NCI-H1048 (cell line): ENCODE results near the gene PKMYT1.

Source experiments
- DNase-seq: peaks from one replicate; lab custom pipeline; 2025; lab: John Stamatoyannopoulos, UW

Gene PKMYT1

DNA sequence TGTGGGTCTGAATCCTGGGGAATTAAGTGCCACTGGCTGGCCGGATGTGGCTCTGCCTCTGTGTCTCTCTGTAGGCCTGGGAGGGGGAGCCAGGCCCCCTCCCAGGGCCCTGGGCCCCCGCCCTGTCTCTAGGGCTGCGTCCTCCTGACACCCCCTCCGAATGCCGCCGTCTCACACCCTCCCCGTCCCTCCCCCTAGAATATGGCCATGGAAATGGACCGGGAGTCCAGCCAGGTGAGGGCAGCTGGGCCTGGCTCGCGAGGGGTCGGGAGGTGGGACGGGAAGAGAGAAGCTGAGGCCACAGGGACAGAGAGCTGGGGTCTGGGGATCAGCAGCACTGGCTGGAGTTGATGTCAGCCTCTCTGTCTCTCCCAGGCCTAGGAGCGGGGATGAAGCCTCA, 16.1 kb upstream of the PKMYT1 start:
- no peak for DNase-seq

DNA sequence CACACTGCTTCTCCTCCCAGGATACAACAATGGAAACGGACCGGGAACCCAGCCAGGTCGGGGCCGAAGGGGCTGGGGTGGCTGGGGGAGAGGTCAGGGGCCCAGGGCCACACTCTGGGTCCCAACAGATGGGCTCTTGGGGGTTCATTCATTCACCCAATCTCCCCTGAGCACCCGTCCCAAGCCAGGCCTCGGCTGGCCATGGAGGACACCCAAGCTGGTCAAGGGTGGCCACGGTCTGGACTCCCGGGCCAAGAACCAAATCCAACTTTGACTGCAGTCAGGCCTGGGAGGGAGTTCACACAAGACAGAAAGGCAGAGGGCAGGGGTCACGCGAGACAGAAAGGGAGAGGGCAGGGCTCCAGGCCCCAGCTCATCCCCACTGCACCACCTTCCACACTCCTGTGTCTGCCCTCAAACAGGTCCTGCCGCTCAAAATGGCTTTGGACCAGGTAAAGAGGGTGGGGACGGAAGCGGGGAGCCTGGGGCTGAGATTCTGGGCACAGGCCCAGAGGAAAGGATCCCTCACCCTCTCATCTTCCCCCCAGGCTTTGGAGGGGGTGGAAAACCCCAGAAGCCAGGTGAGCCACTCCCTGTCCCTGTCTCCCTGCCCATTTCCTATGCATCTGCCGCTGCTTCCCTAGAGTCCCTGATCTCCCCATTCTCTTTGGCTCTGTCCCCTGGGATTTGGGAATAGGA, 12.3 kb upstream of the PKMYT1 start:
- DNase-seq: no peak

DNA sequence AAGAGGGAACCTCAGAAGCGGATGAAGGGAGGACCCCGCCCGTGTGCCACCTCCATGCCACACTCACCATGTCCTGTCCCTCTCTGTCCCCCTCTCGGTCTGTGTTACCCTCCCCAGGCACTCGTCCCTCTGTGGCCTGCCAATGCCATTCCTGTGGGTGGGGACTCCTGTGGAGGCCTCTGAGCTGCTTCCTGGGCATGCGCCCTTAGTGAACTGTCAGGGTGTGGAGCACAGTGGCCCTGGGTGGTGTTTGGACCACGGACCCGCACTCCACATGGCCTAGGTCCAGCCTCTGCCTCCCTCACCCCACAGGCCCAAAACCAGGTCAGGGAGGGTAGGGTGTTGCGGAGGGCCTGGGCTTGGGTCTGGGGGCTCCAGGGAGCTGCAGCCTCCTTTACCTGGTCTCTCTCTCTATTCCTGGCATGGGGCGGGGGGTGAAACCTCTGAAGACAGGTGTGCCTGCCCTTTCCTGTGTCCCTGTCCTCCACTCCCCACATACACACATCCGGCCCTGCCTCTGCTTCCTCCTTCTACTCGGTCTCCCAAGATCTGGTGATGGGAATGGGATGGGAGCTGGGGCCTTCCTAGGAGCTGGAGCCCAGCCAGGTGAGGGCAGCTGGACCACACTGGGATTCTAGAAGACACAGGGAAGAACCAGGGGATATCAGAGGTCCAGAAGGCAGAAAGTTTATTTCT, 11.5 kb upstream of the PKMYT1 start:
- DNase-seq: no peak

DNA sequence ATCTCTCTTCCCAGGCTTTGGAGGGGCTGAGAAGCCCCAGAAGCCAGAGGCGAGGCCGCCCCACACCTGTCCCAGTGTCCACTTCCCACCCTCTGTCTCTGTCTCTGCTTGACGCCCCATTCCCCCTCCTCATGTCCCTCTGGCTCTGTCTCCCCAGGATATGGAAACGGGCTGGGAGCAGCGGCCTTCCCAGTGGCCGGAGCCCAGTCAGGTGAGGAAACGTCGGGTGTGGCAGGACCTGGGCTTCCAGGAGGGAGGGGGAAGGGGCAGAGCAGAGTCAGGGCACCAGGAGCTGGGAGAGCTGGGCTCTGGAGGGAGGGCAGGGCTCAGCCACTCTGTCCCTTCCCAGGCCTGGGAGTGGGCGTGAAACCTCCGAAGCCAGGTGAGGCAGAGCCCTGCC, 10.6 kb upstream of the PKMYT1 start:
- no peak for DNase-seq

DNA sequence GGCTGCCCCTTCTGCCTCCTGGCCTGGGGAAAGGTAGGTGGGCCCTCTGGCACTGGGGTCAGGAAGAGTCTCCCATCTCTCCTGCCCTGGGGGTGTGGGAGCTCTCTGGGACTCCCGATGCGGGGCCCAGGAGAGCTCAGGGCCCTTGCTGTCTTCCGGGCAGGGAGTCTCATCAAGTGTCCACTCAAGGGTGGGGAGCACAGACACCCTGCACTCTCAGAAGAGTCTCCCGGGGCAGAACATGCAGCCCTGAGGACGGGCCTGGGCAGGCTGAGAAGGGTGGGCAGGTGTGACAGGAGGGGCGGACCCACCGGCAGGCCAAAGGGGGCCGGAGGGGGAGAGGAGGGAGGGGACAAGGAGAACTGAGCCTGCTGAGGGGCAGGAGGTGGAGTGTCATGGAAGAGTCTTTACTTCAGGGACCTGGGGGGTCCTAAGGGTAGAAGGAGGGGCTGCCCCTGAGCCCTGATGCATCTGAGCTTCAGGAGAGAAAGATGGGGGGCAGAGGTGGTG, 8.4 kb upstream of the PKMYT1 start:
- DNase-seq: no peak

DNA sequence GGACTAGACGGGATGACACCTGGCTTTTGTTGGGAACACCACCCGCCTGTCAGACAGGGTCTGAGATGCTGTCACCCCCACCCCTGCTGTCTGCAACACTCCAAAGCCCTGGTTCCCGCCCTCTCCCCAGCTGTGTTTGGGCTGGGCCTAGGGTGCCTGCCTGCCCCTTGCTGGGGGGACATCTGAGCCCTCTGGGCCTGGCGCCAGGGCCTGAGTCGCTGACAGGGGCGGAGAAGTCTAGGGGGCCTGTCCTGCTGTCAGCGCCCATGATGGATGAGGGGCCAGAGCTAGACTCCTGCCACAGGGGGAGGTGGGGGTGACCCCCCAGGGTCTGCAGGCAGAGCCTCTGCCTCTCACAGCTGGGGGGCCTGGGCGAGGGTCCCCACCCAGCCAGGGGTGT, 7.6 kb upstream of the PKMYT1 start:
- DNase-seq: no peak

DNA sequence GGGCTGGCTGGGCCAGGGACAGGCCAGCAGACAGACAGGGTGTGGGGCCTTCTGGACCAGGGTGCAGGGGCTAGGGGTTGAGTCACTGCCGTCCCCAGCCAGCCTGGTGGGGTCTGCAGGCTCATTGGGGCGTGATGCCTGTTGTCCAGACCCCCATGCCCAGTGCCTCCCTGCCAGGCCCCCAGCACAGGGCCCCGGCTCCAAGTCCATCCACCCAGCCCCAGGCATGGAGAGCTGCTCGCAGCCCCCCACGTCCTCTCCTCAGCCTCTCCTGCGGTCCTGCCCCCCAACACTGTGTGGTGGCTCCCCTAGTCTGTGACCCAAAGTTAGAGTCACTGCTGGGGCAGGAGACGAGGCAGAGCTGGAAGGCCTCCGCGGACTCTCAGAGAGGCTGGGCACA, 7.0 kb upstream of the PKMYT1 start:
- DNase-seq: no peak

DNA sequence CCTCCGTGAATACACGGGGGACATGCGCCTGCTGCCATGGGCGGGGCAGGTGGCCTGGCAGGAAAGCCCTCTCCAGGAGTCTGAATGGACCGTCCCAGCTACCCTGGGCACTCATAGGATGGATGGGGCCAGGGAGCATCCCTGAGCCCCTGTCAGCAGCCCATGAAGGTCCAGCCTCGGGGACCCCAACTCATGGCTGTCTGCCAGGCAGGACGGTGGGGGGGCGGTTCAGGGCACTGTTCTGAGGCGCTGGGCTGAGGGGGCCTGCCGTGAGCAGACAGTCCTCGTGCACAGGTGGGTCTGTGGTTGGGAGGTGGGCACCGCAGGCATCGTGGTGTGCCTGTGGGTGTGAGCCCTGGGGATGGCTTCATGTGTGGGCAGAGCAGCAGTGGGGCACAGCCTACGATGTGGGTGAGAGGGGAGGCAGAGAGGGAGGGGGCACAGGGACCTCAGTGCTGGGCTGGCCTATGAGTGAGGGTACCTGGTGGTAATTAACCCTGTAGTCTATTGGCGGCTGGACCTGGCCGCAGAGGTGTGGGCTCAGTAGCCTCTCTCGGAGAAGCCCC, 6.5 kb upstream of the PKMYT1 start:
- DNase-seq: no peak

DNA sequence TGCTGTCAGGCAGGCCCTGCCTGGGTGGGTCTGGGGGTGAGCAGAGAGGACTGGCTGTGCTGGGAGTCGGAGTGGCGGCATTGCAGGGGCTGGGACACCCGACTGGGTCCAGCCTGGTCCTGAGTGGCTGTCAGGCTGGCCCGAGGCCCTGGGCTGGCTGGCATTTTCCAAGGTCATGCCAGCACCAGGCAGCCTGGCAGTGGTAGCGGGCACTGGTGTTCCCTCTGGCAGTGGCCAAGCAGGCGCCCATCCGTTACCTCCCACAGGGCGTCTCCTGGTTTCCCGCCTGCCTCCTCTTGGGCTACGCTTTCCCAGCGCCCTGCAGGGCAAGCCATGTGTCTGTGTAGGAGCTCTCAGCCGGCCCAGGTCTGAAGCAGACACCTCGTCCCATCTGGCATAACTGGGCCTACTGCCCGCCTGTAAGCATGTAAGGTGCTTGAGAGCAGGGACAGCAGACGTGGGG, 5.7 kb upstream of the PKMYT1 start:
- no peak for DNase-seq

DNA sequence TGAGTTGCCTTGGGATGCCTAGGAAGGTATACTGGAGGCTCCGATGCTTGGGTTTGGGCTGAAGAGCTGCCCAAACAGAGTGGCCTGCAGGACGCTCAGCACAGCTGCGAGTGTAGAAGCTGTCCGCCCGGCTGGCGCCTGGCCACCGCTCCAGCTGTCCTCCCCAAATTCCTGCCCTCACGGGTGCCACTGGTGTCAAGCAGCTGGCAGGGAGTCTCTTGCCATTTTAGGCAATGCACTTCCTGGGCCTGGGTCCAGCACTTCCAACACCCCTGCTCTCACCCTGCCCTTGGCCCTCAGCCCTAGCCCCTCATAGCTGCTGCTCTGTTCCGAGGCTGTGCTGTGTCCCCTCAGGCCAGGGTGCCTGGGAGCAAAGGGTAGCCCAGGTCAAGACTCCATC, 5.2 kb upstream of the PKMYT1 start:
- DNase-seq: no peak

DNA sequence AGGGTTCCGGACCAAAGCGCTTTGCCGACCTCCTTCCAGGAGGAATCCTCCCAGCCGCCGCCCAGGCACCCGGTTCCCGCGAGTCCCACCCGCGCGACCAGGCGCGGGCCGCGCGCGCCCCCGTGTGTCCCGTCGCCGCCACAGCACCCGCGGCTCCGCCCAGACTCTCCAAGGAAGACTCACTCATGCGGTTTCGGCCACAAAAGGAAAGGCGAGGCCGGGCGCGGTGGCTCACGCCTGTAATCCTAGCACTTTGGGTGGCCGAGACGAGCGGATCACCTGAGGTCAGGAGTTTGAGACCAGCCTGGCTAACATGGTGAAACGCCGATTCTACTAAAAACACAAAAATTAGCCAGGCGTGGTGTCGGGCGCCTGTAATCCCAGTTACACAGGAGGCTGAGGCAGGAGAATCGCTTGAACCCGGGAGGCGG, 3.5 kb upstream of the PKMYT1 start:
- DNase-seq: no peak

DNA sequence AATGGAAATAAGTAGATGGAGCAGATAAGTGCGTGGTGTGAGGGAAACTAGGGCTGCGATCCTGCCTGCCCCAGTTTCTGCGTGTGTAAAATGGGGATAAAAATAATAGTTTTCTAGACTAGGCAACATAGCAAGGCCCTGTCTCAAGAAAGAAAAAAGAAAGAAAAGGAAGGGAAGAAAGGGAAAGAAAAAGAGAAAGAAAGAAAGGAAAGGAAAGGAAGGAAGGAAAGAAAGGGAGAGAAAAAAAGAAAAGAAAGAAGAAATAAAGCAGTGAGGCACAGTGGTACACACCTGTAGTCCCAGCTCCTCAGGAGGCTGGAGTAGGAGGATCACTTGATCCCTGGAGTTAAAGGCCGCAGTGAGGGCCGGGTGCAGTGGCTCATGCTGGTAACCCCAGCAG, 2.2 kb upstream of the PKMYT1 start:
- DNase-seq: no peak

DNA sequence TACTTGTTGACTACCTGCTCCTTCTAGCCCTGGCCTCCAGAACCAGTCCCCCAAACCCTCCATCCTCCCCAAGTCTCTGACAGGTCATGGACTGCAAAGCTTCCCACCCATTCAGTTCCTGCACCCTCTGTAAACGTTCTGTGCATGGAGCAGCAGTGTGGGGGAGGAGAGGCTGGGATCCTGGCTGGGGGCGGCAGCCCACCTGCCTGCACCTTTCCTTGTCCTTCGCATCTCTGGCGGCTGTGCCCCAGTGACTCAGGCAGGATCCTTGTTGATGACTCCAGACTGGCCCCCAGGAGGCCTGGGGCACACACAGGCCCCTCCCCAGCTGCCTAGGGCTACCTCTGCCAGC, 1.6 kb upstream of the PKMYT1 start:
- no peak for DNase-seq

DNA sequence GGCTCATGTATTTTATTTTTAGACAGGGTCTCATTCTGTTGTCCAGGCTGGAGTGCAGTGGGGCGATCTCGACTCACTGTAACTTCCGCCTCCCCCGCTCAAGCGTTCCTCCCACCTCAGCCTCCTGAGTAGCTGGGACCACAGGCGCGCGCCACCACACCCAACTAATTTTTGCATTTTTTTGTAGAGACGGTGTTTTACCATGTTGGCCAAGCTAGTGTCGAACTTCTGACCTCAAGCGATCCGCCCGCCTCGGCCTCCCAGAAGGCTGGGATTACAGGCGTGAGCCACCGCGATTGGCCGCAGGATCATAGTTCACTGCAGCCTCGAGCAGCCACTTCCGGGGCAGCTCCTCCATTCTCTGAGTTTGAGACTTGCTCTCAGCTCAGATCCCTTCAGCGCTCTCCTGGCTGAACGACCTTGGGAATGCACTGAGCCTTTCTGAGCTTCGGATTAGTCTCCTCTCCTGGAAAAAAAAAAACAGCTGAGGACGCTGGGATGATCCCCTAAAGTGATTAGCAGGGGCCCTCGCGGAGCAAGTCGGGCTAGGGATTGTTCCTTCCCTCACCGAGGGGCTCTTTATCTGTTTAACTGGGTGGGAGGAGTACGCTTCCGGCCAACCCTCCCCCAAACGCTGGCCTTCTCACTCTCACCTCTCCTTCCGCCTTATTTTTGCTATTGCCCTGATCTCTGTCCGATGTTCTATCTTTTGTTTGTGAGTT, 1.1 kb upstream of the PKMYT1 start:
- DNase-seq: no peak

DNA sequence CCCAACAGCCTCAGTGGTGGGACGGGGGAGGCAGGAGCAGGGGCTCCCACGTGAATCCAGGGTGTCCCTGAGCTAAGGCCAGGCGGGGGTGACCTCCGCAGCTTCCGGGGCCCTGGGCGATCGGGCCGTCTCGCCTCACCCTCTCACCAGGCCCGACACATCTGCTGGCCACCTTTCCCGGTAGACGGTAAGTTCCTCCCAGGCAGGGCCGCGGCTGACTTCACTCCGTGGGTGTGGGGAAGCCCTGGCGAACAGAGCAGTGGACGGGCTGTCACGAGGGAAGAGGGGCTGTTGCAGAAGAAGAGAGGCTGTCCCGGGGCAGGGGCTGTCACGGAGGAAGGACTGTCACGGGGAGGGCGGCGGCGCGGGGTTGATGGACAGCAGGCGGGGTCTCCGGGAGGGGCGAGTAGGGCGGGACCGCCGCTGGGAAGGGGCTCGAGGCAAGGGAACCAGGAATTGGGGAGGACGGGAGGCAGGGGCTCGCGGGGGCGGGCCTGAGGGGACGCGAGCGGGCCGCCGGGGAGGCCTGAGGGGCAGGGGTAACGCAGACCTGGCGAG, 498 bp downstream of the PKMYT1 start:
- DNase-seq: no peak

DNA sequence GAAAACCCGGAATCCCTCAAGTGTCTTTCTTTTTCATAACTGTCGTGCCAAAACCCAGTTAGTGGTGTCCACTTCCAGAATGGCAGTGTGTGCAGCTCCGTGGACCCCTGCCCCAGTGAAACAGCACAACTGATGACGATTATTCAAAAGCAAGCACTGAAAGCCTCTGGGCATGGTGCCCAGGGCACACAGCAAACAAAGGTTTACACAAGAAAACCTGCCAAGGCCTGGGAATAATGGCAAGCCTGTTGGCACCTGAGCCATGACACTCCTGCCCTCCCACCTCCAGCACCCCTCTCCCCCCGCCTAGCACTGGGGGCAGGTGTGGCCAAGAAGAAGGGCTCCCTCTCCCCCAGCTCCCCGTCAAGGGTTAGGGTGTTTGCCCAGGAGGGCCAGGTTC, 2.8 kb downstream of the PKMYT1 start:
- no peak for DNase-seq

DNA sequence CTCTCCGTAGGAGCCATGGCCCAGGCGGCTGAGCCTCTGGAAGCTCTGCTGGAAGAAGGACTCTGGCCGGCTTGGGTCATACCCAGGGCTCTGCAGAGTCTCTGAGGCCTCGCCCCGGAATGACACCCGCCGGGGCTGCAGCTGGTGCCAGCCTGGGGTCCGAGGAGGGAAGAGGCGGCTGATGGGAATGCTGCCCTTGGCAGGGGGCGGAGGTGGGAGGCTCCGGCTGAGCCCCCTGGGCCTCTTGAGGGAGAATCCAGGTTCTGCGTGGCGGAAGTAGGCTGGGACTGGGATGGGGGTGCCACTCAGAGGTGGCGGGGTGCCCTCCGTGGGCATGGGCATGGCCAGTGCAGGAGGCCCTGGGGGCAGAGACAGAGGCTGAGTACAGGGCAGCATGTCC, 3.6 kb downstream of the PKMYT1 start:
- DNase-seq: no peak

DNA sequence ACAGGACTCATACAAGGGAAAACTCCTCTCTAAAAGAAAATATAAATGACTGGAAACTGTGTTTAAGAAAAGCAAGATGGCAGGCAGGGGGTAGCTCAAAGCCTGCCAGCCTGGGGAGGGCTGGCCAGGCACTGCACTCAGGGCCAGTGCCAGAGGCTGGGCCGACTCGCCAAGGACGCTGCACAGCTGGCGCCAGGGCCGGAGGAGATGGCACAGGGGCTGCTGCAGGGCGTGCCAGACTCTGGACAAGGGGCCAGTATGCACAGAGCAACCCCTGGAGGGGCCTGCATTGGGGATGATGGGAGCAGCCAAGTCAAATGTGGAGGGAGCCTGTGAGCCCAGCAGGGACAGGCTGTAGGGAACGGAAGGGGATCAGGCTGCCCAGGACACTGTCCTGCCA, 4.0 kb downstream of the PKMYT1 start:
- no peak for DNase-seq

DNA sequence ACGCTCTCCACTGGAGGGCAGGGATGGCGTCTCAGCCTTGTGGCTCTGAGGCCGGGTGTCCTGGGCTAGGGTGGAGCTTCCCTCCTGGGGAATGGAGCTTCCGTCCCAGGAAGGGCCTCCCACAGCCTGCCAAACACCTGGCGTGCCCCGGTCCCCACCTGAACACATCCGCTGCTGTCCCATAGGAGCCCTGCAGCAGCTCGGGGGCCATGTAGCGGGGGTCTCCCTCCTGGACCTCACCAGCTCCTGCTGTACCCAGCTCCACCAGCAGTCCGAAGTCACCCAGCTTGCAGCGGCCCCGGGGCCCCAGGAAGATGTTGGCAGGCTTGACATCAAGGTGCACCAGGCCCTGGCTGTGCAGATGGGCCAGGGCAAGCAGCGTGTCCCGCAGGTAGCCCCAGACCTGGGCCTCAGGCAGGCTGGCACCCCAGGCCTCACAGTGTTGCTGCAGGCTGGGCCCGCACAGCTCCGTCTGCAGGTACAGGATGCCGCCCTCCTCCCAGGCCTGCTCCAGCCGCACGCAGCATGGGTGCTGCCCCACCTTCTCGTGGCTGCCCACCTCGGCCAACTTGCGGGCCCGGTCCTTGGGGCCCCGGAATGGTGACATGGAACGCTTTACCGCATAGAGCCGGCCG, 5.0 kb downstream of the PKMYT1 start:
- DNase-seq: no peak

DNA sequence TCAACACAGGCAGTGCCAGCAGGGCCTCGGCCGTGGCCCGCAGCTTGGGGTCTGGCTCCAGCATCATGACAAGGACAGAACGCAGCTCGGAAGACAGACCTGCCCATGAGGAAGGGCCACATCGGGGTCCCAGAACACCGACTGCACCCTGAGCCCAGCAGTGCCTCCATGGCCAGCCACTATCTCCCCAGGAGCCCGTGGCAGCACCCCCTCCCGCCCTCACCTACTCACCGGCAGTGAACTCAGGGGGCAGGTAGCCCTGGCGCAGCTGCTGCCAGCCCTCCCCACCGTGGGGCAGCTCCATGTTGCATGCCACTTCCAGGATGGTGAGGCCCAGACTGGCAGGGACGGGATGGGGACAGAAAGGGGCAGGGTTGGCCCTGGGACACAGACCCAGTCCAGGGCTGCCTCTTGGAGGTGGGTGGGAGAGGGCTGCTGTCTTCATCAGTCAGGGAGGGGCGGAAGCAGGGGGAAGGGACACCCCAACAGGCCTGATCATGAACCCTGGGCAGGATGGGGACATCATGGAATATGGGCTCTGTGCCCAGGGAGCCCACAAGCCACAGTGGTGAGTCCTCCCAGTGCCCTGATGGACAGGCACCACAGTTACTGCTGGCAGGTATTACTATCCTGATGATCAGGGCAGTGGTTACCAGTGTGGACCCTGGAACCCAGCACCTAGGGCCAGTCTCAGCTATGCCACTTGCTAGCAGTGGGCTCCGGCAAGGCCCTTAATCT, 5.8 kb downstream of the PKMYT1 start:
- DNase-seq: no peak

DNA sequence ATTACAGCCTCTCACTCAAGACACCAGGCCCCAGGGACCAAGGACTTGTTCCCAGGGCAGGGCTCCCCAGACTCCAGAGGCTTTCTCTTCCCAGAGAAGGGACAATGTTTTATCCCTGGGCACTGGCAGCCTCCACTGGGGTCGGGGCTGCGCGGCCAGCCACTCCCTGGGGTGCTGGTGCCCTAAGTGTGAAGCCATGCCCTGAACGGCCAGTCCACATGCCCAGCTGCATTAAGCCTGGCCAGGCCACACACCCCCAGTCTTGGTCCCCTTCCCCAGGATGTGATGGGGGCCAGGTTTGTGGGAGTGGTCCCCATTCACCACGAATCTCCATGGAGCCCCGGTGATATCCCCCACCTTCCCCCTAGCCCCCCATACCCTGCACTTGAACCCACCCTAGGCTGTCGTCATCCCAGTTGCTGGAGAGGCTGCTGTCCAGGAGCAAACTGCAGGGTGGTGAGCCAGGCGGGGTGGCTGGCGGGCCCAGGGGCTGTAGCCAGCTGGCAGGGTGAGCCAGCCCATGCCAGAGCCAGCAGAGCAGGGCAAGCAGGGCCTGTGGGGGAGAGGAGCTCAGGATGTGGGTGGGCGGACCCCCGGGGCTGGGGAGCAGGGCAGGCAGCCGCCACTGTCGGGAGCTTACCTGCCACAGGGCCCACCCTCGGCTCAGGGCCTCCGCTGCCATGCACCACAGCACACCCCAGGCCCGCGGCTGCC, 6.5 kb downstream of the PKMYT1 start:
- no peak for DNase-seq
